Tibial nerve (tissue), 4 donors: ENCODE results near the gene ACTL7B.

Experiments
- EP300 ChIP-seq, 2 donors: sonication (generic); formaldehyde crosslinking; IDR thresholded peaks; one replicate each; pipeline ENCODE4 v1.6.1; 2017; ENCODE audit warnings: antibody characterized with exemption in 2 of 2, mild to moderate bottlenecking in 1 of 2
- TF ChIP-seq, protein P1 (sequence below), 5 experiments: fragments of 200-600 bp in 3 of 5; fragments of 450-650 bp in 2 of 5; sonication (generic) in 3 of 5; IDR thresholded peaks; one replicate each; pipeline ENCODE4 v1.5.1; 2016 to 2019; ENCODE audit warnings: antibody characterized with exemption in 5 of 5, mild to moderate bottlenecking in 3 of 5, moderate library complexity in 2 of 5

DNA sequence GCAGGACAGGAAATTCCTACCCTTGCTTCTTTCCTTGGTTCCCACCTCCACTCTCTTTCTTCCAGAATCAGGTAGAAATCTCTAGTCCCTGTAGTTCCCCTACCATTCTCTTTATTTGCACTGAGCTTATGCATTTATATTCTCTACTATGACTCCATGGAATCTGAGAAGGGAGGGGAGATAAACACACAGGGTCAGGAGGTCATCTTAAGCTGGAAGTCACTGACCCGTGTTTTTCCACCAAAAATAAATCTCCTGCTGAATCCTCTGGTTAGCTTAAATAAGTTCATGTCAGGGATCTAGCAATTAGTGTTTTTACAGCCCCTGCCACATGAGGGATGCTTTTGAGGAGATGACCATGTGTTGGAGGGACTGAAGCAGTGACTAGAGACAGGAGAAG is 3.7 kb downstream of the ACTL7B start:
- TF ChIP-seq, protein P1, sequence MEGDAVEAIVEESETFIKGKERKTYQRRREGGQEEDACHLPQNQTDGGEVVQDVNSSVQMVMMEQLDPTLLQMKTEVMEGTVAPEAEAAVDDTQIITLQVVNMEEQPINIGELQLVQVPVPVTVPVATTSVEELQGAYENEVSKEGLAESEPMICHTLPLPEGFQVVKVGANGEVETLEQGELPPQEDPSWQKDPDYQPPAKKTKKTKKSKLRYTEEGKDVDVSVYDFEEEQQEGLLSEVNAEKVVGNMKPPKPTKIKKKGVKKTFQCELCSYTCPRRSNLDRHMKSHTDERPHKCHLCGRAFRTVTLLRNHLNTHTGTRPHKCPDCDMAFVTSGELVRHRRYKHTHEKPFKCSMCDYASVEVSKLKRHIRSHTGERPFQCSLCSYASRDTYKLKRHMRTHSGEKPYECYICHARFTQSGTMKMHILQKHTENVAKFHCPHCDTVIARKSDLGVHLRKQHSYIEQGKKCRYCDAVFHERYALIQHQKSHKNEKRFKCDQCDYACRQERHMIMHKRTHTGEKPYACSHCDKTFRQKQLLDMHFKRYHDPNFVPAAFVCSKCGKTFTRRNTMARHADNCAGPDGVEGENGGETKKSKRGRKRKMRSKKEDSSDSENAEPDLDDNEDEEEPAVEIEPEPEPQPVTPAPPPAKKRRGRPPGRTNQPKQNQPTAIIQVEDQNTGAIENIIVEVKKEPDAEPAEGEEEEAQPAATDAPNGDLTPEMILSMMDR (IDR thresholded peaks at IDR 0.05): no peak
- no peak for TF ChIP-seq EP300 (IDR thresholded peaks at IDR 0.05)
